GM20431 (cell line): ENCODE data around the gene EEIG2.
"Not testable (repeated sequence)": the region's sequence is repeated elsewhere in the genome, so short reads cannot be mapped to it uniquely, and the experiment has no call there.

Experiments used
- in situ Hi-C: fragments of 300-500 bp; cut with MseI, MboI; formaldehyde crosslinking; loops from one replicate; pipeline ENCODE4 v1.15.0; 2020; ENCODE audit warnings: low sequenced_read_pairs; ENCODE audit not compliant: unreplicated experiment

The EEIG2 gene

DNA sequence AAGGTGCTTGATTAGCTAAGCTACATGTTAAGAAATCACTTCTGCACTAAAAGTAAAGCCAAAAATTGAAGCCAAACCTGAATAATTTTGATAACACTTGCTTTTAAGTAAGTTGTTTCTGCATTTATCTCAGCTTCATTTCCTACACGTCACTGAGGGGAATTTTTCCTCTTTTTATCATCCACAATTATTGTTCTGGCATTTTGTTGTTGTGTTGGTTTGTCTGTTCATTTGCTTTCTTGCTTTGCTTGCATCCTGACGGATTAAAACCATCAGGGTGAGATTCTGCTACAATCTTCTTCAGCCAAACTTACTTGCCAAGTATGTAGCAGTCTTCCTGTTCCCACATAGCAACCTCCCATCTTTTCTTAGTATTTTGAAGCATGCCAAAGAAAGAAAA, 18.0 kb upstream of the EEIG2 start:
- in situ Hi-C loops: no loop called here

DNA sequence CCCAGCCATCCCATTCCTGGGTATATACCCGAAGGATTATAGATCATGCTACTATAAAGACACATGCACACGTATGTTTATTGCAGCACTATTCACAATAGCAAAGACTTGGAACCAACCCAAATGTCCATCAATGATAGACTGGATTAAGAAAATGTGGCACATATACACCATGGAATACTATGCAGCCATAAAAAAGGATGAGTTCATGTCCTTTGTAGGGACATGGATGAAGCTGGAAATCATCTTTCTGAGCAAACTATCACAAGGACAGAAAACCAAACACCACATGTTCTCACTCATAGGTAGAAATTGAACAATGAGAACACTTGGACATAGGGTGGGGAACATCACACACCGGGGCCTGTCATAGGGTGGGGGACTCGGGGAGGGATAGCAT, 12.4 kb upstream of the EEIG2 start:
- in situ Hi-C loops: not testable (repeated sequence)

DNA sequence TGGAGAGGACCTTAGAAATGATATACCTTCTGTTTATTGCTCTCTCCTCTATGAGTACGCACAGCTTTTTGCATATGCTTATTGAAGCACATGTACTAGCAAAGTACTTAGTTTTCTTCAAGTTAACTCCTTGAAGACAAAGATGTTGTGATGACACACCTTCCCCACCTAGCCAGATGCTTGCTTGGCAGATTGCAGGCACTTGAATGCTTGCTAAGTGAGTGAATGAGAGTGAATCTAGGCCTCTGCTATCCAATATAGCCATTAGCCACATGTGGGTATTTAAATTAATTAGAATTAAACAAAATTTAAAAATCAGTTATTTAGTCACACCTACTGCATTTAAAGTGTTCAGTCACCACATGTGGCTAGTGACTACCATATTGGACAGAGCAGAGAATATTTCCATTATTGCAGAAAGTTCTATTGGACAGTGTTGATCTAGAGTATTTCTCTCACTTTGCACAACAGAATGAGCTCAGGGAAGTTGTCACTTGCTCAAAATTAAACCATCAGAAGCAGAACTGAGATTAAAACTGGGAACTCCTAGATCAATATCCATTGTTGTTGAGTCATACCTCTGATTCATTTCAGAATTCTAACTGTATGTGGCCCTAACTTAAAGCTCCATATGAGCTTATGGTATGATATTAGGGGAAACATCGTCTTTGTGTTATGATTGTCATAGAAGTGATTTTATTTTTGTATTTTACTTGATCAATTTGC, 8.6 kb upstream of the EEIG2 start:
- in situ Hi-C loops: no loop called here

DNA sequence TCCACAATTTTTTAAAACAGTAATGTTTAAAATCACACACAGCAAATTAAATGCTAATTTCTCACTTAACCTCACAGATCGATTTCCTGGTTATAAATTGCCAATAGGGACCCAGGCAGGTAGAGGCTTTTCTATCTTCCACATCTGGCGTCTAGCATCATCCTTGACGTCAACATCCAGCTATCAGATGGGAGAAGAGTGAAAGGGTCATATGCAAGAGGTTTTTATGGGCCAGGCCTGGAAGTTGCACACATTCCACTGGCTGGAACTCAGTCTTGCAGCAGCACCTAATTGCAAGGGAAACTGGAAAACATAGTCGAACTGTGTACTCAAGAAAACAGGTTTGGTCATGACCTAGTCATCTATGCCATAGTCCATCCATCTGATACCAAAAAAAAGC, 6.0 kb upstream of the EEIG2 start:
- in situ Hi-C loops: no loop called here

DNA sequence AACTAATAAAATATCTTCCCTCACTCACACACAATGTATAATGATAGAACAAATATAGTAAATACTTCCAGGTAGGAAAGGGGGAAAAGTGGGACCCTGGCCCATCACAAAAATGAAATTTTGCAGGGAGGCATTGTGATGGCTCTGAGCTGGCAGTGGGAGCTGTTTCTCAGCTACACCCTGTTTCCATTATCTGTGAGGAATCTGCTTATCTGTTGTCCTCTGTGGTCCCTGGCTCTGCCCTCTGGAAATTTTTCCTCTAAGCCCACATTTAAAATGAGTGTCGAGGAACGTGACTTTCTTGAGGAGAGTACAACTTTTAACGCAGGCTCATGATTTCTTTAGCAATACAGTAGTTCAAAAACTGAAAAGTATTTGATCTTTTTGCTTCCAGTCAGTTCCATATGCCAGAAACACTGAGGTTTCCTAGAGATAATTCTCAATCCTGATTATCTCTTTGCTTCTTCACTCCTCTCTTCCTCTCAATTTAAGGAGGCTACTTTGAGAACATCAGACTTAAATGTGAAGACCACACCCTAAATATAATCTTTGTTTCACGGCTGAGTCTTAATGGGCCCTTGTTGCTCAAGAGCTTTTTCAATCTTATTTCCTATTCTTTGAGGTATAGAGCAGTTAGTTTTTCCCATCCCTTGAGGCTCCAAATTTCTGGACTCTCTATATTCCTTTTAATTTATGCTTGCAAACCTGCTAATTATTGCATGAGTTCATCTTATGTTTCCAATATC, 5.0 kb upstream of the EEIG2 start:
- in situ Hi-C loops: no loop called here

DNA sequence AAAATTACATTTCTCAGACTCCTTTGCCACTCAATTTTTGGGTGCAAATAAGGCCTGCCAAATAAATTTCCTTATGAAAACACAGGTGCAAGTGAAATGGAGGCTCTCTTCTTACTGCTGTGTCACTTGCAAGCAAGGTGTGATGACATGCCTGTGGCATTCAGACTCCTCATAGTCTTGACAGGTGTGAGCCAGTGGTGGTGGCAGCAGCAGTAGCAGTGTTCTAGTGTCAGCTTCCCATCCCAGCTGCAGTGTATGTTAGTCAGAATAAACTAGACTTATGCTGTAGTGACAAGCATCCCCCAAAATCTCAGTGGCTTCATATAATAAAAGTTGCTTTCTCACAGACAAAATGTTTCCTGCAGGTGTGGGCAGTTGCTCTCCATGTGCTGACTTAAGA, 3.8 kb upstream of the EEIG2 start:
- in situ Hi-C loops: no loop called here

DNA sequence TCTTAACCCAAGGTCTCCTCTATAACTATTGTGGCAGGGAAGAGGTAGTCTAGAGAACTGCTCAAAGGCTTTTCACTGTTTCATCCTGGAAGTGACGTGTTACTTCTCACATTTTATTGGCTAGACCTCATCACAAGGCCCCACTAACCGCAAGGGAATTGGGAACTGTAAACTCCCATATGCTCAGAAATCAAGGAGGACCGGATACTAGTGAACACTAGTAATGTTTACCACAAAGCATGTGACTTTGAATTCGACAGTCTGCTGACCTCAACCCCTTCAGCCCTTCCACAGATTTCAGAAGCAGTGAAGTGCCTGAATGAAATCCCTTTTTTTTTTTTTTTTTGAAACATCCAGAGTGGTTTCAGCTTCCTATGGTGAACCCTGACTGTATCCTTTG, 3.4 kb upstream of the EEIG2 start:
- in situ Hi-C loops: no loop called here

DNA sequence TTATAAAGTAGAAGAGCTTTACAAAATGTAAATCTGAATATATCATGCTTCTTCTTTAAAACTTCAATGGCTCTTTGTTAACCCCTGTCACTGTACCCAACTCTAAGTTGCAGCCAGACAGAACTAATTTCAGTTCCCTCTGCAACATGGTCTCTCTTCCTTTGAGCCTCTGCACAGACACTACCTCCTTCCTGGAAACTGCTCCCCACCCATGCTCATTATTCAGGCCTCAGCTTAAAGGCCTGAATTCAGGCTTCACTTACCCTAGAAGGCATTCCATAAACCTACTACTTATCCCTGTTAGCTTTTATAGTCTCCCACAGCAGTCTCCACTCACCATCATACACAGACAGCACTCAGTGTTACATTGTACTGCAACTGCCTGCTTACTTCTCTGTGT, 2.6 kb upstream of the EEIG2 start:
- in situ Hi-C loops: no loop called here

DNA sequence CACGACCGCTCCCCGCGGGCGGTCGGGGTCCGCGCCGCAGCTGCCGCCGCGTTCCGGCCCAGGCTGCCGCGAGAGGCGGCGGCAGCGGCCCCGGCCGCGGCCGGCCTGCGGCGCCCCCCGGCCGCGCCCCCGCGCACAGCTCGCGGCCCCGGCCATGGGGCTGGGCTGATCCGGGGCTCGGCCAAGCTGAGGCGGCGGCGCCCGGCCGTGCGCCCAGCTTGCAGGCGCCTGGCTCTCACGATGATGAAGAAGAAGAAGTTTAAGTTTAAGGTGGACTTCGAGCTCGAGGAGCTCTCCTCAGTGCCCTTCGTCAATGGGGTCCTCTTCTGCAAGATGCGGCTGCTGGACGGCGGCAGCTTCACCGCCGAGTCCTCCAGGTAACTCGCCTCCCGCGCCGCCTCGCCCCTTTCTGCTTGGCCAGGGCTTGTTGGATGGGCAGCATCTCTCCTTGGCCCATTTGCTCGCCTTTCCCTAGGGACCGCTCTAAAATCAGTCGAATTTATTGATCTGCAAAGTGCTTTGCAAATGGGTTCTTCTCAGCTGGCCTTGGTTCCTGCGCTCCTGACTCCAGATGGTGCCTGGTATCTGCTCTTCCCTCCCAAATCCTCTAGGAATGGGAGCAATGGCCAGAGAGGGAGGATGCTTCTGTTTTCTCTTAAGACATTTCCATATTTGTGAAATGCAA, 431 bp downstream of the EEIG2 start:
- in situ Hi-C loops: no loop called here

DNA sequence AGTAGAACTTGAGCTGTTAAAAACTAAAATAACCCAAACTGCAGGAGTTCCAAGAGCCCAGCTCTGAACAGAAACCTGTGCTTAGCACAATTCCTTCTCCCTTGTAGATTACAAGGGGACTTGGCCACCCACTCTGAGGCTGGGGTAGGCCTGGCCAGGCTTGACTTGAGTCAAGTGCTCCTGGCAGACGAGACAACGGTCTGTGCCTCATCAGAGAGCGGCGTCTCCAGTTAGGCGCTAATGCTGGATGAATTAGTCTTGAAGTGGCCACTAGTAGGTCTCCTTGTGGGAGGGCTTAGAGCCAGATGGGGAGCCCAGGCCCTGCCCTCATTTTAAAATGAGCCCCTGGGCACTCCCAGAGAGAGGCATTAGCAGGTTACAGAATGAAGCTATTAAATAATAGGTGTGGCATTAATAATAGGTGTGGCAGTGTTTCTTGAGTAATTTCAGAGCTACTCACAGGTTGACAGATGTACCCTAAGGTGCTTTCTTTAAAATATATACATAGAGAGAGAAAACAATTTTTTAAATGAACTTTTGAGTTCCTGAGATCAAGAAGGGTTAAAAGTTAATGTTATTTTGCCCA, 1.1 kb downstream of the EEIG2 start:
- in situ Hi-C loops: no loop called here

DNA sequence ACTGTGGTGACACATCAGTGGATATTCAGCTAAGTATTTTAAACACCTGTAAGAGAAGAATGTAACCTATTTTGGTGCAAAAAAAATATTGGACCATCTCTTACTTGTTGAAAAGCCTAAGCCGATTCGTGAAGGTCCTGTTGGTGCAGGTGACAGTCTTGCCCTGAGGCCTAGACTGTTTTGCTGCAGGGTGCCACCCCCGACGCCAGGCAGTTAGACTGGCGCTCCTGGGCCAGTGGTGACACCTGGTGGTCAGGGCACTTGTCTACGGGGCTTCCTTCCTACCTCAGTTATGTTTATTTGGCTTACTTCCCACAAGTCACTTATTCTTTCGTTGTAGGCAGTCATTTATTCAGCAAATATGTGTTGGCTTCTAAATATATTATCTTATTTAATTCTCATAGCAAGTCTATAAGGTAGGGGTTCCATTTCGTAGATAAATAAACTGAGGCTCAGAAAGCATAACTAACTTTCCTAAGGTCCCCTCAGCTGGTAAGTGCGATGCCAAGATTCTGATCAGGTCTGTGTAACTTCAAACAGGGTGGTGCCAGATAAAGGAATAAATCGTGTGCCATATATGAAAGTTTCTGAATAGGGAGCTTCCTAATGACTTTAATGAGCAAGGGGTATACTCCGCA, 1.9 kb downstream of the EEIG2 start:
- in situ Hi-C loops: no loop called here

DNA sequence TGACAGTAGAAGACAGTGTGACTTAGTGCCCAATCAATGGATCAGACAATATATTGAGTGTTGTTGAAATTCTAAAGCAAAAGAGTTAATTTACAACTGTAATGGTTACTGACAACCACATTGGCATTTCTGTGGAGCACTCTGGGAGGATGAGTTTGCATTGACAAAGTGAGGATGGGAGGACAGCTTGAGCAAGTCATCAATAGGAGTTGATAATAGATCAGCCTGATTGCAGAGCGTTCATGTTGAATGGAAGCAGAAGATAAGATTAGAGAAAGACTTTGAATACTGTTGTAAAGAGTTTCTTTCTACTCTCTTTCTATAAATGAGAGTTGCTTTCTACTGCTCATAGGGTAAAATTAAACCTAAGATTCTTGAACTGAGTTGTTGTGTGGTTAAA, 3.9 kb downstream of the EEIG2 start:
- in situ Hi-C loops: no loop called here

DNA sequence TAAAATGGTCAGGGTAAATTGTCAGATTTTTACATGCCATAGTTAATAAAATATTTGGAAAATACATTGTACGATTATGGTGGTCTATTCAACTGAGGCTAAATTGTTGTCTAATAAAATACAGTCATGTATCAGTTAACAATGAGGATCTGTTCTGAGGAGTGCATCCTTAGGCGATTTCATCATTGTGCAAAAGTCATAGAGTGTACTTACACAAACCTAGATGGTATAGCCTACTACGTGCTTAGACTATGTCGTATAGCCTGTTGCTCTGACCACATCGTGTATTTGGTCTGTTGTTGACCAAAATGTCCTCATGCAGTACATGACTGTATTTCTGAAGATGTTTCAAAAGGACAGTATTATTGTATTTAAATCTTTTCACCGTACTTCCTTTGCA, 5.2 kb downstream of the EEIG2 start:
- in situ Hi-C loops: loop anchor here (5.0 kb wide), 1 partner anchor 48 kb away; no protein-coding TSS in a partner anchor

DNA sequence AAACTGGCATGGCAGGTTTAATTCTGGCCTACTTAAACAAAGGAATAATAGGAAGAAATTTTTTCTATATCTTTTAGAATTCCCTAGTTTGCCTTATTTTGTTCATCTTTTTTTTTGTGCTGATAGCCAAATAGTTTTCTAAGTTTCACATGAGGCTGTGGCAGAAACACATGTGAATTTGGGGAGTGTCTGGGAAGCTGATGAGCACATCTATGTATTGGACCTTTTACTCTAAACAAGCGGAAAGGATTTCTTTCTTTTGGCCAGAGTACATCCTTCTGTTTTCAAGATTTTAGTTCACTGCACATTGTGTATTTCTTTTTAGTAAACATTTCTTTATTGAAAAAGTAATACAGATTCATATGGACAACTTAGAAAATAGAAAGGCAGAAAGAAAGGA, 5.6 kb downstream of the EEIG2 start:
- in situ Hi-C loops: loop anchor here (5.0 kb wide), 1 partner anchor 48 kb away; no protein-coding TSS in a partner anchor

DNA sequence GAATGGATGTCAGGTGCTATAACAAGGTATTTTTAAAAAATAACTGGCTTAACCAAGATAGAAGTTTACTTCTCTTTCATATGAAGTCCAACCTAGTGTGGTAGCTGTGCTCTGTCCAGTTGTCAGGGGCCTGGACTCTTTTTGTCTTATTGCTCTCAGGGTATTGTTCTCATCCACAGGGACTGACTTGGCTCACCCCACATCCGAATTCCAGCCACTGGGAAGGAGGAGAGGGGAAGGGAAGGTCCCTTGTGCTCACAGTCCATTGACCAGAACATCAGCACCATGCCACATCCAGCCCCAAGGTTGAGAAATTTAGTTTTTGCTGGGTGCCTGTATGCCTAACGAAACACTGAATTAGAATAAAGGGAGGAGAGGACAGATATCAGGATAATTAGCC, 8.7 kb downstream of the EEIG2 start:
- in situ Hi-C loops: loop anchor here (5.0 kb wide), 1 partner anchor 51 kb away; no protein-coding TSS in a partner anchor

DNA sequence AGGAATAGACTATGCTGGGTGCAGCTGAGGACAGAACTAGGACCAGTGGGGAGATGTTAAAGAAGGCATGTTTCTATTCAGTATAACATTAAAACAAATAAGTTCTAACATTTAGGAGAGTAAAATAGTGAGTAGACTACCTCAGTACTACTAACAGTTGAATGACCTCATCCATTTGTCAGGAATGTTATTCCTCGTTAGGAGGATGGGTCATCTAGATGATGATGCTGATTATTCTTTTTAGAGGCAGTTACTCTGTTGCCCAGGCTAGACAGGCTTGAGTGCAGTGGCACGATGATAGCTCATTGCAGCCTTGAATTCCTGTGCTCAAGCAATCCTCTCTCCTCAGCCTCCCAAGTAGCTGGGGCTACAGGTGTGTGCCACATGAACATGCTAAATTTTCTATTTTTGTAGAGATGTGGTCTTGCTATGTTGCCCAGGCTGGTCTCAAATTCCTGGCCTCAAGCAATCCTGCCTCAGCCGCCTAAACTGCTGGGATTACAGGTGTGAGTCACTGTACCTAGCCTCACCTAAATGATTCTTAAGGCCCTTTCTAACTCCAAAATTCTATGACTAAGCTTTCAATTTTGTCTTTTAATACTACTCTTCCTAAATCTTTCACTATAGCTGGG, 9.3 kb downstream of the EEIG2 start:
- in situ Hi-C loops: loop anchor here (5.0 kb wide), 1 partner anchor 52 kb away; no protein-coding TSS in a partner anchor

DNA sequence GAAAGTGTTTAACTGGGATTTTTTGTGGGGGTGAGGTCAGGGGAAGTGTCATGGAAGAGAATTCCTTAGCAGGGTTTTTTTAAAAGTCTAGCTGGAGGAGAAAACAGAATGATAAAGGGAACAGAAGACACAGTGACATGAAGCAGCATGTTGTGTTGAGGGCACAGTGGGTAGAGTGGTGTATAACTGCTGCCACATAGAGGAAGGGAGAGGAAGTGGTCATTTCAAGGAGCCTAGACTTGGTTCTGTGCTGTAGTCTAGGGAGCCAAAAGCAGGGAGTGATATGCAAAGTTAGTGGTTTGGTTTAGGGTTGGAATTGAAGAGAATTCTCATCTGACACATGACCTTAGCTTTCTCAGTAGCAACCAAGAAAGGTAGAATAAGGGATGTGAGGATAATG, 10.2 kb downstream of the EEIG2 start:
- in situ Hi-C loops: no loop called here

DNA sequence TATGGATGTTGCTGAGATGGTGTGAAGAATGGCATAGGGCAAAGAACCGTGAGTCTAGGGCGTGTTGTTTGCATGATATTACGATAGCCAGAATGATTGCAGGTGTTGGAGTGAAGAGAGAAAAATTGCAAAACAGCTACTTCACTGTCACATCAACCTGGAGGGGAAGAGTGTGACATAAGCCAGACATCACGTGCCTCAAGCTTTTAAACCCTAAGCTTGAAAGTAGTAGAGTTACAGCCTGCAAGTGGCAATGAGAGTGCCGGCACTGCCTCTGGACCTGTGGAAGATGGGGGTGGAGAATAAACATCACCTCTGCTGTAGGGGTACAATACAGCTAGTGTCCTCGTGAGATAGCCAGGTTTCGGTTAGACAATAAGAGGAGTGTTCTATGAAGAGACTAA, 11.1 kb downstream of the EEIG2 start:
- in situ Hi-C loops: no loop called here

DNA sequence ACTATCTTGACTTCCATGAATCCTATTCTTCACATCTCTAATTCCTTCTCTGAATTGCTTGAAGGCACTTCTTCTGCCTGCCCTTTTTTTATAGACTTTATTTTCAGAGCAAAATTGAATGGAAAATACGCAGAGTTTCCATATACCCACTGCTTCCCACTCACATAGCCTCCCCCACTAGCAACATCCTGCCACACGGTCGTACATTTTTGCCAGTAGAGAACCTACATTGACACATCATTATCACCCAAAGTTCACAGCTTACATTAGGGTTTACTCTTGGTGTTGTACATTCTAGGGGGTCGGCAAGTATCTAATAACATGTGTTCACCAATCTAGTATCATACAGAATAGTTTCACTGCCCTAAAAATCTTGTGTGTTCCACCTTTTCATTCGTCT, 12.3 kb downstream of the EEIG2 start:
- in situ Hi-C loops: no loop called here

DNA sequence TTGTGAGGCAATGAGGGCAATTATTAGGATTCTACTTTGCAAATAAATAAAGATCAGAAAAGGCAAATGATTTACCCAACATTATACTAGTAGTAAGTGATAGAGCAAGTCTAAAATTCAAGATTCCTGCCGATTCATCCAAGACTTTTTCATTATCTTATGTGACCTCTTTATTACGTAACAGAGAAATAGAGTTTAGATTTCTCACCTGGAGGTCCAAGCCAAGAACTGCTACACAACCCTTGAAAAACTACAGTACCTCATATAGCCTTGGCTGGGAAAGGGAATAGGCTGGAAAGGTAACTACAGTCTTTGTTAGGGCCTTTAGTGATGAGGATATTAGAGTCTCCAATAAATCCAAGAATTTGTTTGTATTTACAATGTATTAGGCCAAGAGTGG, 13.3 kb downstream of the EEIG2 start:
- in situ Hi-C loops: no loop called here
